ENCODE results near the gene SLC6A17. TPM values are rescaled to one million over a fixed set of nuclear protein-coding genes. Genes with fewer than 3 reads are reported as not detected.
A peak's percentile ranks its signal among the peaks of the same experiment; 100 is the strongest.

The SLC6A17 gene
- total RNA-seq, 1 donor from 2014 or later, result 0.11 TPM

DNA sequence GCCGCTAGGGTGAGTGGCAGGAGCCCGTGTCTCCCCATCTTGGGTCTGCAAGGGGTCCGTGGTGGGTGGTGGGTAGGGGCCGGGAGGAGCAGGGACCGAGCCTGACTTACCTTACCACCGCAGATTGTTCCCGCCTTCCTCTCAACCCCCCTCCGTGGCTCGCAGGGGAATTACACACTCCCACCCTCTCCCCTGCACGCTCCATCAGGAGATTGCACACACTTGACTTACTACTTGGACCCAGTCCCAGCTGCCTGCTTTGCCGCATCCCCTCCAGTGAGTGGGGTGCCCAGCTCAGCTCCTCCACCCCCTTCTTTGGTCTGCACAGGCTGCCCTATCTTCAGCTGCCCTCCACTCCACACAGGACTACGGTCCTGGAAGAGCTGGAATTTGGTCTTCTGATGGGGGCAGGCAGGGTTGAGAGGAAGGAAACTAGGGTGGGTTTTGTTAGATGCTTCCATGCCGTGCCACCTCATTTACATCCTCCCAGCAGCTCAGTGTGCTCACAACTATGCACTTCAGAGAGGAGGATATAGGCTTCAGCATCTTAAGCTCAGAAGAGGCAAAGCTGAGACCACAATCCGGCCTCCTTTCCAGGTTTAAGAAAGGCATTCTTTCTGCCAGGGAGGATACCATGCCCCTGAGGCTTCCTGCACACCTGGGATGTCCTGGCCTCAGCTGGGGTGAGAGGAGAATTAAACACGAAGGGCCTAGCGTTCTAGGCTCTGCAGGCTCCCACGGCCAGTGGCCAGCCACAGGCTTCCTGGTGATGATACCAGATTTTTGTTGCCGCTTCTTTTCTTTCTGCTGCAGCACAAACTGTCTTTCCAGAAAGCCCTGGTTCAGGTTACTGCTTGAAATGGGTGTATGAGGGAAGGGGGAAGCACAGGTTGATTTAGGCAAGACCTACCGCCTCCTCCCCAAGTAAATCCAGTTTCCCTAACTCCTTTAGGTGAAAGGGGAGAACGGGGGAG lies 62.2 kb downstream of the SLC6A17 start:
- H3K36me3 ChIP-seq, result no peaks in the 10 kb centered on the region
- H3K27ac ChIP-seq, result peak overlapping the region in 1 of 2 donors; percentile 31
- TF ChIP-seq, protein P1, sequence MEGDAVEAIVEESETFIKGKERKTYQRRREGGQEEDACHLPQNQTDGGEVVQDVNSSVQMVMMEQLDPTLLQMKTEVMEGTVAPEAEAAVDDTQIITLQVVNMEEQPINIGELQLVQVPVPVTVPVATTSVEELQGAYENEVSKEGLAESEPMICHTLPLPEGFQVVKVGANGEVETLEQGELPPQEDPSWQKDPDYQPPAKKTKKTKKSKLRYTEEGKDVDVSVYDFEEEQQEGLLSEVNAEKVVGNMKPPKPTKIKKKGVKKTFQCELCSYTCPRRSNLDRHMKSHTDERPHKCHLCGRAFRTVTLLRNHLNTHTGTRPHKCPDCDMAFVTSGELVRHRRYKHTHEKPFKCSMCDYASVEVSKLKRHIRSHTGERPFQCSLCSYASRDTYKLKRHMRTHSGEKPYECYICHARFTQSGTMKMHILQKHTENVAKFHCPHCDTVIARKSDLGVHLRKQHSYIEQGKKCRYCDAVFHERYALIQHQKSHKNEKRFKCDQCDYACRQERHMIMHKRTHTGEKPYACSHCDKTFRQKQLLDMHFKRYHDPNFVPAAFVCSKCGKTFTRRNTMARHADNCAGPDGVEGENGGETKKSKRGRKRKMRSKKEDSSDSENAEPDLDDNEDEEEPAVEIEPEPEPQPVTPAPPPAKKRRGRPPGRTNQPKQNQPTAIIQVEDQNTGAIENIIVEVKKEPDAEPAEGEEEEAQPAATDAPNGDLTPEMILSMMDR (IDR thresholded peaks at IDR 0.05), result no peak
- DNase-seq (ENCODE audit: low spot score in 2 of 2), result no peak
- peak overlapping the region; percentile 89 to 96 for H3K4me3 ChIP-seq
- H3K4me1 ChIP-seq, result peaks cover 3 to 21% of the 10 kb centered on the region in 2 donors
- H3K27me3 ChIP-seq, result no peaks in the 10 kb centered on the region
- intact Hi-C loops (cut with DNase I), result no loop called here
- H3K9me3 ChIP-seq, result no peaks in the 10 kb centered on the region

DNA sequence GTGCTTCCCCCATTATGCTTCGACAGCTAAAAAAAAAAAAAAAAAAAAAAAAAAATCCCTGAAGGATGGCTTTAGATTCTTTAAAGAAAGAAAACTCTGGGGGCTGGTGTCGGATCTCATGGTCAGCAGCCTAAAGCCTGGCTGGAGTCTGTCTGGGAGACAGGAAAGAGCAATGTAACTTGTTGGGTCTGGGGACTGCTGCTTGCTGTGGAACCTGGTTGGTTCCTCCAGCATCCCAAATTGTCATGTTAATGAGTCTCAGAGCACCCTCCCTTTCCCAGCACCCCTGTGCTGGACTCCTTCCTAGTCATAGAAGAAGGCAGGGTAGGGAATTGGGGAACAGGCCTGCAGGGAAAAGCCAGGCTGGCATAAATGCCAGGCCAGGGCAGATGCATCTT lies 62.8 kb downstream of the SLC6A17 start:
- TF ChIP-seq, protein P1 (IDR thresholded peaks at IDR 0.05), result no peak
- Histone ChIP-seq H3K4me1 (peaks cover 3 to 21% of the 10 kb centered on the region in 2 donors), H3K27me3 (no peaks in the 10 kb centered on the region), H3K36me3 (no peaks in the 10 kb centered on the region), H3K4me3 (no peak overlapping the region), H3K9me3 (no peaks in the 10 kb centered on the region), H3K27ac (peak overlapping the region in 1 of 2 donors; percentile 3)
- intact Hi-C loops (cut with DNase I), result no loop called here
- no peak for DNase-seq (ENCODE audit: low spot score in 2 of 2)

DNA sequence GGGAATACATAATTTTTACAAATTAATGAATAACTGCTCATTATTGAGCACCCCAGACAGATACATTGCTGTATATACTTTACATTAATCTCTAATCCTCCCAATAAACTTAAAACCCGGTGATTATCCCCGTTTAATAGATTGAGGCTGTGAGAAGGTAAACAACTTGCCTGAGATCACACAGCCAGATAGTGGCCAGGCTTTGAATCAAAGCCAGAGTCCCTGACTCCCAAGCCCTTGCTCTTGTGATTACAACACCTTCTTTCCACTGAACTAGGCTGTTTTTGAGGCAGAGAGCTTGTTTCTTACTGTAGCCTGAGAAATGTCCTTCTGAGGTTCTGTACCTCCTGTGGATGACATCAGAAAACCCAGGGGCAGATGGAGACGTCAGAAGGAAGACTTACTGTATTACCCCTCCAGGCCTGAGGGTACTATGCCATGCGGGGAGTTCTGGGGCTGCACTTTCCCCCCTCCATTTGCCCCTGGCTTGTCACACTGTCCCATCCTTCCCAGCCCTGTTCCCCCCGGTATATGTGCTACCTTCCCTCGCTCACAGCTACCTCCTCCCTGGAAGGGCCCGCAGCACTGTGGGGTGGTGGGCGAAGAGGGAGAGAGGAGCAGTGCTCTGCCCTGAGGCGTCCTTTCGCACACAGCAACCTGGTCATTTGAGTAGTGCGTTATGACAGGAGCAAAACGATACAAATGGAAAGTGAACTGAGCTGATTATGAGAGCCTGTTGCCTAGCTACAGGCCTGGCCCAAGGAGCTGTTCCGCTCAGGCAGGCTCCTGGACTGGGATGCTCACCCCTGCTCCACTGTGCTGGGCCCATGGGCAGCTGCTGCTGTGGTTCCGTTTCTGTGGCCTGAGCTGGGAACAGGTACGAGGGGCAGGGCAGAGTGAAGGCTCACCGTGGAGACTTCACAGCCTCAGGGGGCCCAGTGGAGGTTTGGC lies 64.4 kb downstream of the SLC6A17 start:
- TF ChIP-seq, protein P1 (IDR thresholded peaks at IDR 0.05), result no peak
- H3K4me1 ChIP-seq, result peaks cover under 1 to 14% of the 10 kb centered on the region in 2 donors
- no peak overlapping the region for H3K4me3 ChIP-seq
- no peaks in the 10 kb centered on the region for H3K36me3 ChIP-seq
- DNase-seq (ENCODE audit: low spot score in 2 of 2), result no peak
- intact Hi-C loops (cut with DNase I), result no loop called here
- no peaks in the 10 kb centered on the region for H3K9me3 ChIP-seq
- H3K27ac ChIP-seq, result peak overlapping the region in 1 of 2 donors; percentile 13
- H3K27me3 ChIP-seq, result no peaks in the 10 kb centered on the region

DNA sequence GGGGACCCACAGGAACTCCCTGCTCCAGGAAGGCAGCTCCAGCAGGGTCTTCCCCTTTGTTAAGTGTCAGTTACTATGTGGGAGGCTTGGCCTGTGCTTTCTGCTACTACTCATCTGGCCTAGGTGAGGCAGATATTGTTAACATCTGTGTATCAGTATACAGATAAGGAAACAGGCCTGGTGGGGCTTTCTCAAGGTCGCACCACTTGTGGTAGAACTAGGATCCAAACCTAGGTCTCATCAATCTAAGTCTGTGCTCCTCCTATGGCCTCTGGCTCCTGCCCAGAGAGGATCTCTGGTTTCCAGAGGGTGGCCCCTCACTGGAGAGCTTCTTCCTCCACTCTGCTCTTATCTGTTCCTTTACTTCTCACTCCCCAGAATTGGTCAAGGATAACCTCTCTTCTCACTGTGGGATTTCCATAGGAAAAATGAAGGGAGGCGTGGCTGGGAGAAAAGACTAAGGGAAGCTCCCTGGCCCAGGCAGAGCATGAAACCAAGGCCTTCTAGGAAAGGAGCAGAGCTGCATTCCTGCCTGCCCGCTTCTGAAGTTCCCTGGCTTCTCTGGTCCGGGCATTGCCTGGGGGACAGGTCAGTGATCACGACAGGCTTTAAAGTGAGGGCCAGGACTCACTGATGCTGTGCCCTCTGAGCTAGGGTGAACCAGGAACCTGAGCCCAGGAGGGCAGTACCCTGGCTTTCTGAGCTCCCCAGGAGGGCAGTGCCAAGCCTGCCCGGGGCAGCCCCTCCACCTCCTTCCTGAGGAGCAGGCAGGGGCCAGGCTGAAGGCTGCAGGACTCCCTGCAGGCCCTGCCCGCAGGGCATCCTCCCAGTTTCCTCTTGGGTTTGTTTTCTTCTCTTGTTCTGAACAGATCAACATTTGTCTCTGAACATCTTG lies 65.6 kb downstream of the SLC6A17 start:
- intact Hi-C loops (cut with DNase I), result no loop called here
- TF ChIP-seq, protein P1 (IDR thresholded peaks at IDR 0.05), result no peak
- H3K4me3 ChIP-seq, result no peak overlapping the region
- DNase-seq (ENCODE audit: low spot score in 2 of 2), result no peak
- no peak overlapping the region for H3K27ac ChIP-seq
- peaks cover 0 to 2% of the 10 kb centered on the region in 2 donors for H3K36me3 ChIP-seq
- no peaks in the 10 kb centered on the region for H3K27me3 ChIP-seq
- no peaks in the 10 kb centered on the region for H3K9me3 ChIP-seq
- H3K4me1 ChIP-seq, result peaks cover 0 to 14% of the 10 kb centered on the region in 2 donors

Measured in ascending aorta (tissue), 2 donors.